ENCODE data around the gene ADGRF5.

The ADGRF5 gene

DNA sequence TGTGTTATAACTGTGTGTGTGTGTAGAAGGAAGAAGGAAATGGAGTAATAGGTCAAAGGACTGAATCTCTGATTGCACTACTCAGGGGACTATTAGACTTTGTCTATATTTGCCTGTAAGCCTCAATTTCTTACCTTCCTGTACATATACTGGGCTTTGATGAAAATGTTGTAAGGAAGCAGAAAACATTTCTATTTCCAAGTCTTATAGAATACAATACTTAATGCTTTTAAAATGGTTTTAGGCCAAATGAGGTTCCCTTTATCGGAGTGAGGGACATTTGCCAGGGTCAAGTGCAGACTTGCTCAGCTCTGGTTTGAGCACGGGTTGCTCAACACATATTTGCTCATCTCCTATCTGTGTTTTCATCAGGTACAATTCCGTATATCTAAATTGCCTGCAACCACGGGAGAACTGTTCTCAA, 100.3 kb downstream of the ADGRF5 start:
- no peak for DNase-seq (ENCODE audit: low spot score)

- no peak for DNase-seq (ENCODE audit: low spot score)
Measured at GRCh38 chr6:46819561-46819960, 102.2 kb downstream of the ADGRF5 start.

- peak; percentile 61 for DNase-seq (ENCODE audit: low spot score)
Measured at GRCh38 chr6:46816626-46817025, 105.1 kb downstream of the ADGRF5 start.

DNA sequence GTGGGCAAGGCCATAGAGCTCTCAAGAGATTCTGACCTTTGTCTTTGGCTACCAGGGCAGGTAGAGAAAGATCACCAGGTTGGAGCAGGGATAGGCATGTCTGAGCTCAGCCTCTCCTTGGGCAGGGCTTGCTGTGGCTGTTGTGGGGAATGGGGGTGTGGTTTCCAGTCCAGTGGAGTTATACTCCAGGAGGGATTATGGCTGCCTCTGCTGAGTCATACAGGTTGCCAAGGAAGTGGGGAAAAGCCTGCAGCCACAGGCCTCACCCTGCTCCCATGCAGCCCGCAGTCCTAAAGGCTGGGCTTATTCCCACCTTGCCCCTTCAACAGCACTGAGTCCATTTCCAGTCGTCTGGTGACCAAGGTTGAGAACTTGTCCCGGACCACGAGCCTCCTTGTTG, 106.6 kb downstream of the ADGRF5 start:
- DNase-seq (ENCODE audit: low spot score), result peak; percentile 82

DNA sequence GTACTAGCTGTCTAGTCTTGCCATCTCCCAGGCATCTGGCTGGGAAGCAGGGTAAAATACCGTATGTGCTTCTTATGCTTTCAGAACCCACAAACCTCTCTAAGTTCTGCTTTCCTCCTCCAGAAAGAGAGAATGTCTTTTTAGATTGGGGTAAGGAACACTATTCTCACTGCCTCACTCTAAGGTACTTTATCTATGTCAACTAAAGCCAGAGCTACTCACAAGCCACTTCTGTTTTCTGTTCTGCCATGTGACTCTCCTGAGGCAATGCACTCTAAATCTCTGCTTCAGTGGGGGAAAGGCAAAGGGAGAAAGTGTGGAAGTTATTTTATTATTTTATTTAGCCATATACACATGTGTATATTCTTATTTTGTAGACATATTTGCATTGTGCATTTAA, 112.9 kb downstream of the ADGRF5 start:
- DNase-seq (ENCODE audit: low spot score), result no peak

Measured in kidney tubule cell (primary cell).